Measurements from ENCODE around the gene PLEKHH3.

DNA sequence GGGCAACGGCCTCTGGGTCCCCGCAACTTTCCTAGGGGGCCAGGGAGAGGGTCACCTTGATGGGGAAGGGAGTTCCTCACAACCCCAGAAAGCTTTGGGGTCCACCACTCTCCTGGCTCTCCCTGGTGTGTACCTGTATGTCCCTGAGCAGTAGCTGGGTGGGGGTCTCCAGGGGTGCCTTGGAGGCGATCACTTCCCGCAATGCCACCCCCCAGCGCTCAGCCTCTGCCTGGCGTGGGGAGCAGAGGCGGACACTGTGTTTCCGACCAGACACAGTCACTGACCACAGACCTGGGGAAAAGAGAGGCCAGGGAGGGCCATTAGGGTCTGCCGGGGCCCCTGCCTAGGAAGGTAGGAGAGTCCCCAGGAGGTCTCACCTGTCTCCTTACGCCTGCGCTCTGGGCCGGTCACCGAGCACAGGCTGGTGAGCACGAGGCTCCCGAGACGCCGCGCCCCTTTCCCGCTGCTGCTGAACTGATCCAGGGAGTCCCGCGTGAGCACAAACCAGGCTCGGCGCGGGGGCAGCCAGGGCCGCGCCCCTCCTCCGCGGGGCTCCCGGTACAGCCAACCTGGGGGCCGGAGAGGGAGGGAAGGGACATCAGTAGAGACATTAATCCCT is 3.4 kb downstream of the PLEKHH3 start:
- TF ChIP-seq, protein P1, sequence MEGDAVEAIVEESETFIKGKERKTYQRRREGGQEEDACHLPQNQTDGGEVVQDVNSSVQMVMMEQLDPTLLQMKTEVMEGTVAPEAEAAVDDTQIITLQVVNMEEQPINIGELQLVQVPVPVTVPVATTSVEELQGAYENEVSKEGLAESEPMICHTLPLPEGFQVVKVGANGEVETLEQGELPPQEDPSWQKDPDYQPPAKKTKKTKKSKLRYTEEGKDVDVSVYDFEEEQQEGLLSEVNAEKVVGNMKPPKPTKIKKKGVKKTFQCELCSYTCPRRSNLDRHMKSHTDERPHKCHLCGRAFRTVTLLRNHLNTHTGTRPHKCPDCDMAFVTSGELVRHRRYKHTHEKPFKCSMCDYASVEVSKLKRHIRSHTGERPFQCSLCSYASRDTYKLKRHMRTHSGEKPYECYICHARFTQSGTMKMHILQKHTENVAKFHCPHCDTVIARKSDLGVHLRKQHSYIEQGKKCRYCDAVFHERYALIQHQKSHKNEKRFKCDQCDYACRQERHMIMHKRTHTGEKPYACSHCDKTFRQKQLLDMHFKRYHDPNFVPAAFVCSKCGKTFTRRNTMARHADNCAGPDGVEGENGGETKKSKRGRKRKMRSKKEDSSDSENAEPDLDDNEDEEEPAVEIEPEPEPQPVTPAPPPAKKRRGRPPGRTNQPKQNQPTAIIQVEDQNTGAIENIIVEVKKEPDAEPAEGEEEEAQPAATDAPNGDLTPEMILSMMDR (IDR thresholded peaks at IDR 0.05; ENCODE audit: poor library complexity), result no peak
- no peak for TF ChIP-seq EZH2 (IDR thresholded peaks at IDR 0.05; ENCODE audit: borderline replicate concordance)
